HG03469 (cell line): ENCODE measurements around the gene TARBP2.
"Not testable (repeated sequence)": the region's sequence is repeated elsewhere in the genome, so short reads cannot be mapped to it uniquely, and the experiment has no call there.

Experiments
- ATAC-seq: cut with Tn5 transposase; IDR thresholded peaks from one replicate; pipeline ENCODE4 v1.9.1; 2021; ENCODE audit warnings: mild to moderate bottlenecking, moderate library complexity, moderate number of reproducible peaks; ENCODE audit not compliant: unreplicated experiment

Gene TARBP2

GRCh38 chr12:53474077-53474476, 27.0 kb upstream of the TARBP2 start:
- no peak for ATAC-seq

- ATAC-seq: no peak
Measured at GRCh38 chr12:53474819-53475218, 26.3 kb upstream of the TARBP2 start.

- no peak for ATAC-seq
Measured at GRCh38 chr12:53476769-53477209, 24.3 kb upstream of the TARBP2 start.

- ATAC-seq: no peak
Measured at GRCh38 chr12:53478865-53479264, 22.2 kb upstream of the TARBP2 start.

- ATAC-seq: no peak
Measured at GRCh38 chr12:53479331-53479730, 21.8 kb upstream of the TARBP2 start.

GRCh38 chr12:53480491-53481442, 20.3 kb upstream of the TARBP2 start:
- ATAC-seq: no peak

GRCh38 chr12:53481458-53481857, 19.6 kb upstream of the TARBP2 start:
- not testable (repeated sequence) for ATAC-seq

GRCh38 chr12:53481939-53482586, 19.0 kb upstream of the TARBP2 start:
- no peak for ATAC-seq

GRCh38 chr12:53482626-53483168, 18.4 kb upstream of the TARBP2 start:
- no peak for ATAC-seq

- ATAC-seq: no peak
Measured at GRCh38 chr12:53483225-53483978, 17.7 kb upstream of the TARBP2 start.

- ATAC-seq: no peak
Measured at GRCh38 chr12:53483979-53484377, 17.1 kb upstream of the TARBP2 start.

- no peak for ATAC-seq
Measured at GRCh38 chr12:53484686-53485575, 16.2 kb upstream of the TARBP2 start.

GRCh38 chr12:53485955-53486735, 14.9 kb upstream of the TARBP2 start:
- ATAC-seq: no peak

GRCh38 chr12:53486736-53487487, 14.2 kb upstream of the TARBP2 start:
- ATAC-seq: no peak

GRCh38 chr12:53489242-53489864, 11.7 kb upstream of the TARBP2 start:
- ATAC-seq: no peak

- no peak for ATAC-seq
Measured at GRCh38 chr12:53492188-53492587, 8.9 kb upstream of the TARBP2 start.

- no peak for ATAC-seq
Measured at GRCh38 chr12:53492830-53493609, 8.1 kb upstream of the TARBP2 start.
